Testis (tissue), 2 donors: ENCODE results near the gene SH3BP4.

Experiments
- CTCF ChIP-seq, 3 experiments: fragments of 450-650 bp in 2 of 3; fragments of 200-600 bp in 1 of 3; sonication (generic) in 1 of 3; IDR thresholded peaks; one replicate each; pipeline ENCODE4 v1.5.1; 2016 to 2019; ENCODE audit warnings: antibody characterized with exemption in 3 of 3, mild to moderate bottlenecking in 2 of 3, moderate library complexity in 1 of 3
- POLR2A ChIP-seq: fragments of 450-650 bp; IDR thresholded peaks from one replicate; pipeline ENCODE4 v1.6.1; 2017; ENCODE audit warnings: antibody characterized with exemption, mild to moderate bottlenecking, moderate library complexity

GRCh38 chr2:234973008-234973407, 21.2 kb downstream of the SH3BP4 start:
- TF ChIP-seq CTCF (IDR thresholded peaks at IDR 0.05) (no peak), POLR2A (no peak)
